HCT116 (cell line): ENCODE data around the gene CDKN1C. TPM values are rescaled to one million over a fixed set of nuclear protein-coding genes. Genes with fewer than 3 reads are reported as not detected.
"Not testable (repeated sequence)": the region's sequence is repeated elsewhere in the genome, so short reads cannot be mapped to it uniquely, and the experiment has no call there.

Experiments used
- ATAC-seq: fragments of 200-7000 bp; cut with Tn5 transposase; 2 replicates; pipeline ENCODE4 v1.9.1; 2020; ENCODE audit warnings: mild to moderate bottlenecking, moderate library complexity
- BruUV-seq: library from RNA; stranded (reverse); fragments of 400-500 nt; replicated peaks from 2 replicates; lab custom pipeline; 2021; lab: Mats Ljungman, UMichigan
- CTCF ChIA-PET: fragments of 300-600 bp; sonication (Branson Sonifier 250); formaldehyde crosslinking; loops from one replicate; lab custom pipeline; 2021; ENCODE audit warnings: antibody characterized with exemption; lab: Charles Lee
- POLR2A ChIA-PET: fragments of 300-600, 350-600 bp; sonication (Branson Sonifier 250); formaldehyde crosslinking; loops from one replicate; lab custom pipeline; 2021; ENCODE audit warnings: antibody characterized with exemption; lab: Charles Lee
- RAD21 ChIA-PET, 2 experiments: fragments of 300-600 bp; sonication (Branson Sonifier 250); formaldehyde crosslinking; loops; one replicate each; lab custom pipeline; 2023; ENCODE audit warnings: low total read pairs in 2 of 2; ENCODE audit not compliant: uncharacterized antibody in 2 of 2, unreplicated experiment in 2 of 2, low non-redundant PET in 1 of 2; lab: Charles Lee
- DNase-seq: peaks from one replicate; pipeline ENCODE4 v3.0.0-alpha.2; 2010; ENCODE audit warnings: low read depth, low spot score
- H2AFZ ChIP-seq: fragments of 200-600 bp; shearing (Covaris generic), sonication (generic); 2 replicates; pipeline ENCODE4 v1.6.1; 2017; ENCODE audit warnings: low read depth, mixed run types, mixed read lengths, antibody characterized with exemption, low read length; ENCODE audit not compliant: poor library complexity, severe bottlenecking
- H3K27ac ChIP-seq: 2 replicates; pipeline ENCODE4 v1.5.1; 2012; ENCODE audit warnings: low read depth, low read length
- H3K27me3 ChIP-seq: fragments of 200-600 bp; sonication (generic); 2 replicates; pipeline ENCODE4 v1.6.1; 2016; ENCODE audit warnings: mixed run types, low read length, mixed read lengths; ENCODE audit not compliant: insufficient read depth
- H3K36me3 ChIP-seq, 2 experiments: fragments of 200-500 bp in 1 of 2; fragments of 200-600 bp in 1 of 2; sonication (Bioruptor generic) in 1 of 2; sonication (generic) in 1 of 2; 2 replicates each; pipeline versions ENCODE4 v1.5.1 to v1.6.1; 2014 to 2016; ENCODE audit warnings: low read length in 2 of 2, inconsistent platforms in 1 of 2, mixed read lengths in 1 of 2, mixed run types in 1 of 2; ENCODE audit not compliant: insufficient read depth in 2 of 2, control insufficient read depth in 1 of 2
- H3K4me1 ChIP-seq, 2 experiments: fragments of 200-600 bp in 1 of 2; sonication (generic) in 1 of 2; 2 replicates each; pipeline versions ENCODE4 v1.5.1 to v1.6.1; 2012 to 2017; ENCODE audit warnings: low read length in 2 of 2, inconsistent platforms in 1 of 2, mild to moderate bottlenecking in 1 of 2, mixed read lengths in 1 of 2, mixed run types in 1 of 2, moderate library complexity in 1 of 2; ENCODE audit not compliant: insufficient read depth in 2 of 2, control insufficient read depth in 1 of 2
- H3K4me2 ChIP-seq: fragments of 200-600 bp; sonication (generic); 2 replicates; pipeline ENCODE4 v1.6.1; 2017; ENCODE audit warnings: mixed run types, low read length, mixed read lengths
- H3K4me3 ChIP-seq, 2 experiments: fragments of 200-600 bp in 1 of 2; sonication (generic) in 1 of 2; replicated peaks in 1 of 2; 2 replicates each; pipeline ENCODE4 v1.5.1; 2011 to 2016; ENCODE audit warnings: low read length in 2 of 2, control low read depth in 1 of 2, low read depth in 1 of 2, mild to moderate bottlenecking in 1 of 2, mixed read lengths in 1 of 2, mixed run types in 1 of 2
- H3K79me2 ChIP-seq: fragments of 200-600 bp; sonication (generic); 2 replicates; pipeline ENCODE4 v1.6.1; 2017; ENCODE audit warnings: mild to moderate bottlenecking, mixed run types, low read length, moderate library complexity, mixed read lengths; ENCODE audit not compliant: insufficient read depth
- H3K9ac ChIP-seq: fragments of 200-600 bp; sonication (generic); 2 replicates; pipeline ENCODE4 v1.6.1; 2016; ENCODE audit warnings: low read length, mixed read lengths
- H3K9me2 ChIP-seq: fragments of 200-600 bp; sonication (generic), shearing (Covaris generic); 2 replicates; pipeline ENCODE4 v1.6.1; 2017; ENCODE audit warnings: mixed run types, mild to moderate bottlenecking, moderate library complexity; ENCODE audit not compliant: insufficient read depth
- H3K9me3 ChIP-seq, 2 experiments: fragments of 200-500 bp in 1 of 2; fragments of 200-600 bp in 1 of 2; sonication (Bioruptor generic) in 1 of 2; sonication (generic) in 1 of 2; 2 replicates each; pipeline ENCODE4 v1.6.1; 2014 to 2017; ENCODE audit warnings: low read length in 2 of 2, mixed read lengths in 2 of 2, inconsistent platforms in 1 of 2, low read depth in 1 of 2, mild to moderate bottlenecking in 1 of 2, mixed run types in 1 of 2, moderate library complexity in 1 of 2; ENCODE audit not compliant: control insufficient read depth in 1 of 2, insufficient read depth in 1 of 2
- H4K20me1 ChIP-seq: fragments of 200-600 bp; sonication (generic), shearing (Covaris generic); 2 replicates; pipeline ENCODE4 v1.6.1; 2017; ENCODE audit warnings: mixed run types, mild to moderate bottlenecking, moderate library complexity; ENCODE audit not compliant: insufficient read depth
- CBX3 ChIP-seq: IDR thresholded peaks from 2 replicates; pipeline ENCODE4 v1.6.1; 2012; ENCODE audit warnings: low read depth
- EZH2 ChIP-seq: fragments of 200-600 bp; sonication (generic); IDR thresholded peaks from 2 replicates; pipeline ENCODE4 v1.6.1; 2017; ENCODE audit warnings: antibody characterized with exemption, mixed run types
- FOSL1 ChIP-seq: IDR thresholded peaks from 2 replicates; pipeline ENCODE4 v1.6.1; 2012; ENCODE audit warnings: low read depth
- POLR2AphosphoS5 ChIP-seq: IDR thresholded peaks from 2 replicates; pipeline ENCODE4 v1.6.1; 2011; ENCODE audit warnings: mild to moderate bottlenecking, low read depth, low read length, moderate library complexity
- SRF ChIP-seq: IDR thresholded peaks from 2 replicates; pipeline ENCODE4 v1.6.1; 2012; ENCODE audit warnings: low read depth
- intact Hi-C: fragments of 100-400 bp; cut with micrococcal nuclease; formaldehyde crosslinking; loops from 2 replicates; pipeline ENCODE4 v1.10.0; 2022
- total RNA-seq: library from RNA; stranded (reverse); gene quantifications from one replicate; pipeline ENCODE4 v1.2.1, GENCODE V29; 2021; ENCODE audit not compliant: unreplicated experiment
- TF ChIP-seq, protein P1 (sequence below): IDR thresholded peaks from 2 replicates; pipeline ENCODE4 v1.6.1; 2012; ENCODE audit warnings: low read depth

The CDKN1C gene
- total RNA-seq, 1 experiment from 2014 or later, result 24.0 TPM

DNA sequence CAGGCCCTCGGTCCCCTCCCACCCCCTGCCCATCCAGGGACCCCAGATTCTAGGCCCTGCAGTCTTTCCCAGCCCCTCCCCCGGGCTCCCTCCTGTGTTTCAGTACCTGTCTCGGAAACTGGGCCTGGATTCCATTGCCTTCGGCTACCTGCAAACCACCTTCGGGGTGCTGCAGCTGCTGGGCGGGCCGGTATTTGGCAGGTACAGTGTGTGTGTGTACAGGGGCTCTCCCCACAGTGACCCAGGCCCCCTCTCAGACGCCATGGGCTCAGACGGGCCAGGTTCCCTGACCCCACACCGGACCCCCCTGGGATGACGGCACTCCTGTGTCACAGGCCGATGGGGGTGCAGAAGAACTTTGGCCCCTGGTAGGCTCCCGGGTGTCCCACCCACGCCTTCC lies 22.6 kb upstream of the CDKN1C start:
- H3K9me2 ChIP-seq, result no peaks in the 10 kb centered on the region
- H3K79me2 ChIP-seq, result no peaks in the 10 kb centered on the region
- CTCF ChIA-PET, result no interaction called here
- H3K27me3 ChIP-seq, result no peaks in the 10 kb centered on the region
- intact Hi-C loops, result no loop called here
- no peak overlapping the region for H3K4me2 ChIP-seq
- no peak overlapping the region for H3K4me3 ChIP-seq
- no peak for DNase-seq
- TF ChIP-seq EZH2, result no peak
- no peak for TF ChIP-seq SRF
- TF ChIP-seq, protein P1, sequence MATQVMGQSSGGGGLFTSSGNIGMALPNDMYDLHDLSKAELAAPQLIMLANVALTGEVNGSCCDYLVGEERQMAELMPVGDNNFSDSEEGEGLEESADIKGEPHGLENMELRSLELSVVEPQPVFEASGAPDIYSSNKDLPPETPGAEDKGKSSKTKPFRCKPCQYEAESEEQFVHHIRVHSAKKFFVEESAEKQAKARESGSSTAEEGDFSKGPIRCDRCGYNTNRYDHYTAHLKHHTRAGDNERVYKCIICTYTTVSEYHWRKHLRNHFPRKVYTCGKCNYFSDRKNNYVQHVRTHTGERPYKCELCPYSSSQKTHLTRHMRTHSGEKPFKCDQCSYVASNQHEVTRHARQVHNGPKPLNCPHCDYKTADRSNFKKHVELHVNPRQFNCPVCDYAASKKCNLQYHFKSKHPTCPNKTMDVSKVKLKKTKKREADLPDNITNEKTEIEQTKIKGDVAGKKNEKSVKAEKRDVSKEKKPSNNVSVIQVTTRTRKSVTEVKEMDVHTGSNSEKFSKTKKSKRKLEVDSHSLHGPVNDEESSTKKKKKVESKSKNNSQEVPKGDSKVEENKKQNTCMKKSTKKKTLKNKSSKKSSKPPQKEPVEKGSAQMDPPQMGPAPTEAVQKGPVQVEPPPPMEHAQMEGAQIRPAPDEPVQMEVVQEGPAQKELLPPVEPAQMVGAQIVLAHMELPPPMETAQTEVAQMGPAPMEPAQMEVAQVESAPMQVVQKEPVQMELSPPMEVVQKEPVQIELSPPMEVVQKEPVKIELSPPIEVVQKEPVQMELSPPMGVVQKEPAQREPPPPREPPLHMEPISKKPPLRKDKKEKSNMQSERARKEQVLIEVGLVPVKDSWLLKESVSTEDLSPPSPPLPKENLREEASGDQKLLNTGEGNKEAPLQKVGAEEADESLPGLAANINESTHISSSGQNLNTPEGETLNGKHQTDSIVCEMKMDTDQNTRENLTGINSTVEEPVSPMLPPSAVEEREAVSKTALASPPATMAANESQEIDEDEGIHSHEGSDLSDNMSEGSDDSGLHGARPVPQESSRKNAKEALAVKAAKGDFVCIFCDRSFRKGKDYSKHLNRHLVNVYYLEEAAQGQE, result no peak
- no peak for TF ChIP-seq POLR2AphosphoS5
- TF ChIP-seq FOSL1, result no peak
- TF ChIP-seq CBX3, result no peak
- TF ChIP-seq, all 23 proteins: peak for 0
- POLR2A ChIA-PET, result no interaction called here
- Histone ChIP-seq H3K9ac (no peak overlapping the region), H4K20me1 (no peaks in the 10 kb centered on the region), H3K9me3 (no peaks in the 10 kb centered on the region), H3K27ac (no peak overlapping the region), H3K4me1 (peaks cover 44 to 57% of the 10 kb centered on the region in 2 experiments), H2AFZ (no peak overlapping the region), H3K36me3 (no peaks in the 10 kb centered on the region)
- no peak for ATAC-seq
- BruUV-seq, result no TSS peak
- RAD21 ChIA-PET, result no interaction called here

DNA sequence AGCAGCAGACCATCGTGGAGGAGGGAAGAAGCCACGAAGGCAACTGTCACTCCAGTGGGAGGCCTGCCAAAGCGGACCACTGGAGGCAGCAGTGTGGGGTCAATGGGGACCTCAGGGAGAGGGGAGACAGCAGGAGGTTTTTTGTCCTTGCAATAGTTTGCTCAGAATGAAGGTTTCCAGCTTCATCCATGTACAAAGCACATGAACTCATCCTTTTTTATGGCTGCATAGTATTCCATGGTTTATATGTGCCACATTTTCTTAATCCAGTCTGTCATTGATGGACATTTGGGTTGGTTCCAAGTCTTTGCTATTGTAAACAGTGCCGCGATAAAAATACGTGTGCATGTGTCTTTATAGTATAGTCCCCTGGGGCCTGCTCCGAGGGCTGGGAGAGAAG lies 19.7 kb upstream of the CDKN1C start:
- DNase-seq, RAD21 ChIA-PET, H4K20me1 ChIP-seq, H3K9me3 ChIP-seq, H2AFZ ChIP-seq, ATAC-seq, POLR2A ChIA-PET, H3K79me2 ChIP-seq, H3K27me3 ChIP-seq, intact Hi-C loops, H3K9ac ChIP-seq, H3K4me2 ChIP-seq, BruUV-seq, H3K36me3 ChIP-seq, H3K9me2 ChIP-seq, H3K4me3 ChIP-seq: not testable (repeated sequence)
- CTCF ChIA-PET, result interaction anchor here (2.9 to 5.0 kb wide), 2 partner anchors 14 to 25 kb away, joined by 13 to 32 read pairs; partner anchors contain the start of gene PHLDA2
- peaks cover 33 to 51% of the 10 kb centered on the region in 2 experiments for H3K4me1 ChIP-seq
- H3K27ac ChIP-seq, result peak overlapping the region; percentile 86; the same call in 1 of the 2 replicates
